GM21528 (cell line): ENCODE data around the gene POMT1.
A peak's percentile ranks its signal among the peaks of the same experiment; 100 is the strongest.

Experiments
- ATAC-seq: cut with Tn5 transposase; IDR thresholded peaks from one replicate; pipeline ENCODE4 v1.9.1; 2021; ENCODE audit warnings: mild to moderate bottlenecking, moderate library complexity; ENCODE audit not compliant: unreplicated experiment, low FRiP score

The POMT1 gene

DNA sequence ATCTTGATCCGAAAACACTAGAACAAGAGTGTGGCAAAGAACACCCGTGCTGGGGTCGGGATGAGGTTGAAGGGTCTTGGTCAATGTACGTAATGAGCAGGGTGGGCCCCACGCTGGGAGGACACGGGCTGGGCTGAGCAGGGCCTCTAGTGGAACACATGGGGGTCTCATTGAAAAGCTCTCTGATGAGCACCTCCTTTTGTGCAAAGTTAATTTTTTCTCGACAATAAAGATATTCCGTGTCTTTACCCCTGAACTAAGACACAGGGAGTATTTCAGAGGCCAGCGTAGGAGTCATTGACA lies 20.3 kb downstream of the POMT1 start:
- no peak for ATAC-seq

- ATAC-seq, result no peak
These were observed 21.0 kb downstream of the POMT1 start for GRCh38 chr9:131523451-131524435.

GRCh38 chr9:131524665-131525315 lies 22.1 kb downstream of the POMT1 start:
- no peak for ATAC-seq

DNA sequence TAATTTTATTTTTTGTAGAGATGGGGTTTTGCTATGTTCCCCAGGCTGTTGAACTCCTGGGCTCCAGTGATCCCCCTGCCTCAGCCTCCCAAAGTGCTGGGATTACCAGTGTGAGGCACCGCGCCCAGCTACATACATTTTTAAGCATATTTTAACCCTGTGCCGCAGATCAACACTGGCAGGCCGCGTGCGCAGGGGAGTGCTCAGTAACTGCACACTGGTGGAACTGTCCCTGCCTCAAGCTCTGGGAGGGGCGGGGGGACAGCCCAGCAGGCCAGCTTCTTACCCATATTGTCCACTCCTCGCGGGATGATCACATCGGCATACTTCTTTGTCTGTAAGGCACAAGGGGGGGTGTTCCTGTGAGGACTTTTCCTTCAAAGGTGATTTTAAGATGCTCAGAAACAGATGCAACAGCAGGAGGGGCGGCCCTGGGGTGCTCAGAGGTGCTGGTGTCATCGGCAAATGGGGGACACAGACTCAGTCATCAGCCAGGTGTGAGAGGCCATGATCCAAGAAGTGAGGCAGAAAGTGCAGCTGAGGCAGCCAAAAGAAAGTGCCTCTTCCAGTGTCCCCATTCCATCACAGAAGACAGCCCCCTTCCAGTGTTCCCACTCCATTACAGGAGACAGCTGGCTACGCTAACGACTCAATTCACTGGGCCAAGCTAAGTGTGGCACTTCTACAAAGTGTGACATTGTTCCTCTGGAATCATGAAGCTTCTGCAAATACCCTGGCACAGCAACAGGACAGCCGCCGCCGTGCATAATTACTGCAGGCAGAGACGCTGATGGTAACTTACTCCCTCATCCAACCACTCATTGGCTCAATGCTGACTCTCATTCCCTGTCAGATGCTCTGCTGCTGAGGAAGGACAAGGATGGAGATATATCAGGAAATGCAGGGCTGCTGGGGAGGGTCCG lies 23.2 kb downstream of the POMT1 start:
- ATAC-seq, result no peak

GRCh38 chr9:131528186-131528585 lies 25.5 kb downstream of the POMT1 start:
- no peak for ATAC-seq

DNA sequence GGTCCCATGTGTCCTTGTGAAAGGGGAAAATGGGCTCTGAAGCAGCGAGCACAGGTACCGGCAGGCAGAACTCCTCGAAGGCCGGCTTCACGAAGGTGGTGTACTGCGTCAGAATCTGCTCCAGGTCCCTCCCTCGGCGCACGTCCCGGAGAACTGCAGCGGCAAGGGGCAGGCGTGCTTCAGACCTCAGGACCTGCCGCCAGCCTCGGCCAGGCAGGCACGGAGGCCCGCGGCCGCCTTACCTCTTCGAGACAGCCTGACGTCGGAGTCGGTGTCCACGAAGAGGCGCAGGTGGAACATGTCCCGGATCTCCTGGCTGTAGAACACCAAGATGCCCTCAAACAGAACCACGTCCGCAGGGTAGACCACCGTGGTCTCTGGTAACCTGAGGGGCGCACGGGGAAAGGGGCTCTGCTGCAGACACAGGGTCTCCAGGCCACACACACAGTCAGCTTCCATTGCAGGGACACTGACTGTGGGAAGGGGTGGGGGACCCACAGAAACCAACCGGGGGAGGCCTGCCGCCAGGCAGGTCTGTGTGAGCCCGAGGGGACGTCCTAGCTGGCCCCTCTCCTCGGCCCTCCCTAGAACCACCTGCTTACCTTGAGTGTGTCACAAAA lies 26.3 kb downstream of the POMT1 start:
- no peak for ATAC-seq

- no peak for ATAC-seq
These were observed 27.2 kb downstream of the POMT1 start for GRCh38 chr9:131529597-131530545.

GRCh38 chr9:131530546-131530919 lies 27.8 kb downstream of the POMT1 start:
- ATAC-seq, result peak; percentile 12

DNA sequence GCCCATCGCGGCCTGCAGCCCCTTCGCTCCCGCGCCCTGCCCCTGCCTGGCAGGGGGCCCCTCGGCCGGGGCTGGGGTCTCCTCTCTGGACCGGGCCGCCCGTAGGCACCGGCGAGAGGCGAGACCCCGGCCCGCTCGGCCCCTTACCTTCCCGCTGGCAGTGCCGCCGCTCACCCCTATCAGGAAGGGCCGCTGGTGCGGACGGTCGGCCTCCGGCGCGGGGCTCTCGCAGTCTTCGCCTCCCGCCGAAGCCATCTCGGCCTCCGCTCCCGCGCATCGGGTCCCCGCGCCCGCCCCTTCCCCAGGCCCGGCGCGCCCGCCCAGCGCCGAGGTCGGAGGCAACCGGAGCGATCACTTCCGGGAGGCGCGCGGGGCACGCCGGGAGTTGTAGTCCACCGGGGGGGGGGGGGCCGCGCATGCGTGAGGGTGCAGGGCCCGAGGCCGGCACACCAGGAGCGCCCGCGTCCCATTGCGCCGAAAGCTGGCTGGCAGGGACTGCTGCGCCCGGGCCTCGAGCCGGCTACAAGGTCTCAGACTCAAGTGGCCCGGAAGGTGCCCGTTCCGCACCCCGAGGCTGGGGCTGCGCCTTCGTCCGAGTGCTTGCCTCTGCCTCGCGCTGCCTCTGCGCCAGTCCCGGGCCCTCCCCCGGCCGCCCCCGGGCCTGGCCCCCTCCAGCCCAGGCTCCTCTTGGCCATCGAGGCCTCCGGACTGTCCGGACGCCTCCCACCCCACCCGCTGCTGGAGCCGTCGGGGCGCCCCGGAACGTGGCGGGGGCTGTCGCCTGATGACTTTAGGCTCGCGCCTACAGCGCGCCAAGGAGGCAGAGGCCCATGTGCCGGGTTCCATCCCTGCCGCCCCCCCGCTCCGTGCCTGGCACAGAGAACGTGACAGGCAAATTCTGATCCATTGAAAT lies 28.5 kb downstream of the POMT1 start, which contains the start of gene UCK1:
TSS of gene UCK1 (minus strand) at position 344 of the 913 bp plus-strand sequence. CDS start at position 255, 89 bp downstream.
- ATAC-seq, result peak; percentile 80

DNA sequence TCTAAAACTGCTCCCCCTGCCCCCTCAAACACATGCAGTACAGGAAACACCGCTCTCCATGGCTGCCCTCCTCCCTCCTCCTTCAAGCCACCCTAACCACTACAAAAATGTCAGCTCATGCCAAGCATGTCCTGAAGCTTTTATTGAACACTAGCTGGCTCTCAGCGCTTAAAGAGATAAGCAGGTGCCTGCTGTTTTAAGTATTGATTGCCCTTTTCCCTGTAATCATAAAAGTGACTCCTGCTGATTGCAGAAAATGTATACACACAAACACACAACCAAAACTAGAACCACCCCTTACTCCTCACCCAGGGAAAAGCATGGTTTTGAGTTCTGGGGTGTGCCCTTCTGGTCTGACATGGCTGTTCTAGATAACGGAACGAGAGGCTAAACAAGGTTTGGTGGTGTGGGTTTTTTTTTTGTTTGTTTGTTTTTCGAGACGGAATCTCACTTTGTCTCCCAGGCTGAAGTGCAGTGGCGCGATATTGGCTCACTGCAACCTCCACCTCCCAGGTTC lies 32.1 kb downstream of the POMT1 start:
- ATAC-seq, result no peak

DNA sequence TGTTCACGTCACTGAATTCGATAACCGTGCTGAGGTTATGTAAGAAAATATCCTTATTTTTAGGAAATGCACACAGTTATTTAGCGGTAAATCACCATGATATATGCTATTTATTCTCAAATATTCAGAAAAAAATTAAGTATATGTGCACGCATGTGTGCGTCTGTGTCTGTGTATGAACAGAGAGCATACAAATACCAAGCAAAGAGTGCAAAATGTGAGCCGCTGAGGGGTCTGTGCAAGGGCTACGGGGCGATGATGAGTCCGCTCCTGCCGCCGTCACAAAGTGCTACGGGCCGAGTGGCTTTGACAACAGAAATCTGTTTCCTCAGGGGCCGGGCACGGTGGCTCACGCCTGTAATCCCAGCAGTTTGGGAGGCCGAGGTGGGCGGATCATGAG lies 35.2 kb downstream of the POMT1 start:
- ATAC-seq, result no peak

DNA sequence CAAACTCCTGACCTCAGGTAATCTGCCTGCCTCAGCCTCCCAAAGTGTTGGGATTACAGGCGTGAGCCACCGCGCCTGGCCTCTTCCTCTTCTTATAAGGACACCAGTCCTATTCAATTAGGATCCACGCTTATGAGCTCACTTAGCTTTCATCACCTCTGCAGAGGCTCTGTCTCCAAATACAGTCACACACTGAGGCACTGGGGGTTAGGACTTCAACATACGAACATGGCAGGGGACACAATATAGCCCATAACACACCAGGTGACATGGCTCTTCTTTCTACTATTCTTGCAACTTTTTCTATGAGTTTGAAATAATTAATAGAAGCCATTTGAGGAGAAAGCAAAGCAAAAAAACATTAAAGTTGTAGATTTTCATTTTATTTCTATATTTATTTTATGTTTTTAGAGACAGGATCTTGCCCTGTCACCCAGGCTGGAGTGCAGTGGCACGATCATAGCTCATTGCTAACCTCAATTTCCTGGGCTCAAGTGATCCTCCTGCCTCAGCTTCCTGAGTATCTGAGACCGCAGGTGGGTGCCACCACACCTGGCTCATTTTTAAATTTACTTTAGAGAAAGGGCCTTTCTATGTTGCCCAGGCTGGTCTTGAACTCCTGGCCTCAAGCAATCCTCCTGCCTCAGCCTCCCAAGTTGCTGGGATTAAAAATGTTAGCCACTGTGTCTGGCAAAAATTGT lies 36.7 kb downstream of the POMT1 start:
- ATAC-seq, result no peak

DNA sequence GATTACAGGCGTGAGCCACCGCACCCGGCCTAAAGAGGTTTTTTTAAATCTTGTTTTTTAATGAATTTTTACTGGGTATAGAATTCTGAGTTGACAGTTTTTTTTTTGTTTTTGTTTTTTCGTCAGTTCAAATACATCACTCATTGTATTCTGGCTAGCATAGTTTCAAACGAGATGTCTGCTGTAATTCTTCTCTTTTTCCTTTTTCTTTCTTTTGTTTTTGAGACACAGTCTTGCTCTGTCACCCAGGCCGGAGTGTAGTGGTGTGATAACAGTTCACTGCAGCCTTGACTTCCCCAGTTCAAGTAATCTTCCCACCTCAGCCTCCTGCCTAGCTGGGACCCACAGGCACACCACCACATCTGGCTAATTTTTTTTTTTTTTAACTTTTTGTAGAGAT lies 40.4 kb downstream of the POMT1 start:
- no peak for ATAC-seq

GRCh38 chr9:131545003-131545785 lies 42.5 kb downstream of the POMT1 start, which contains the start of gene PRRT1B:
TSS of gene PRRT1B (plus strand) at chr9:131545523. CDS start at chr9:131545616, 93 bp downstream.
- ATAC-seq, result no peak

DNA sequence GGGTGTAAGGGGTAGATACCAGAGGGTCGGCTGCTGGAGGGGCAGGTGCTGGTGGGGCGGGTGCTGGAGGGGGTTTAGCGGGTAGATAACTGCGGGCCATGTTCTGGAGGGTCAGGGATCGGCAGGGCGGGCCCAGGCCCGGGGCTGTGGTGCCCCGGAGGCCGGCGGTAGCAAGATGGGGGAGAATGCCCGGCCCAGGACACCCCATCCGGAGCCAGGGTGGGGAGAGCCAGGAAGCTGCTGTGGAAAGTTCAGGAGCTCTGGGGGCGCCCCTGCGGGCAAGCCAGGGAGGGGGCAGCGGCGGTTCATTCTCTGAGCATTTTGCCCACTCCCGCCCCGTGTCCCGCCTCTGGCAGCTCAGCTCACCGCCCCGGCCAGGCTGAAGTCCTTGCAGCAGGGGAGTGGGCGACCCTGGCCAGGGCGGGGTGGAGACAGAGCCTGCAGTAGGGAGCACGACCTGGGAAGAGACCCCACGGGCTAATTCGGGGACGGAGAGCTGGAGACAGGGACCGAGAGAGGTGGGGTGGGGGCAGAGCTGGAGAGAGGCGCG lies 43.1 kb downstream of the POMT1 start:
- ATAC-seq, result no peak
